Measurements from ENCODE around the gene ASPSCR1.

Gene ASPSCR1

DNA sequence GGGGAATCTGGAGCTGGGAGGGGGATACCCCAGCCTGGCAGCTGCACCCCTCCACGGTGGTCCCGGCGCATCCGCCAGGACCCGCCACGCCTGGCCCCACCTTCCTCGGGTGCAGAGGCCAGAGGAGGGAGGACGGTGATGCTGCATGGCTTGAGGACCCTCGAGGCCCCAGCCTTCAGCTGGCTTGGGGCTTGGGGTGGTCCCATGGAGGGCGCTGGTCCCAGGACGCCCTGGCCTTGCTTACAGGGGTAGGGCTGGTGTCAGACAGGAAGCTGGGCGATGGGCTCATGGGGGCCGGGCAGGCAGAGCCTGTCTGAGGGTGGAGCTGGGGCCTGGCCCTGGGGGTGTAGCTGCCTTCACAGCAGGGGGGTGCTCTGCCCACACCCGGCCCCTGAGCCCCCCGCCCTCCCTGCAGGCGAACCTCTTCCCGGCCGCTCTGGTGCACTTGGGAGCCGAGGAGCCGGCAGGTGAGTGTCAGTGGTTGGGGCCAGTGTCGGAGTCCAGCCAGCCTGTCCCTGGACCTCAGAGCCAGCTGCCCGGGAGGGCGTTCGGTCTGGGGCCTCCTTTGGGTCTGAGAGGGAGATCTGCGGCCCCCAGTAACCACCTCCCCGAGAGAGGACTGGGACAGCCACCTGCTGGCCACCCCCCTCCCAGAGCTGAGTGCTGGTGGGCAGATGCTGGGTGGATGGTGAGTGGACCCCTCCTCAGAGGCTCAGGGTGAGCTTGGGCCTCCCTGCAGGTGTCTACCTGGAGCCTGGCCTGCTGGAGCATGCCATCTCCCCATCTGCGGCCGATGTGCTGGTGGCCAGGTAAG, 38.8 kb downstream of the ASPSCR1 start:
- no peak for ATAC-seq
- no peak for TF ChIP-seq ZNF70 (CRISPR knock-in tag; IDR thresholded peaks at IDR 0.05)
- TF ChIP-seq, protein P1, sequence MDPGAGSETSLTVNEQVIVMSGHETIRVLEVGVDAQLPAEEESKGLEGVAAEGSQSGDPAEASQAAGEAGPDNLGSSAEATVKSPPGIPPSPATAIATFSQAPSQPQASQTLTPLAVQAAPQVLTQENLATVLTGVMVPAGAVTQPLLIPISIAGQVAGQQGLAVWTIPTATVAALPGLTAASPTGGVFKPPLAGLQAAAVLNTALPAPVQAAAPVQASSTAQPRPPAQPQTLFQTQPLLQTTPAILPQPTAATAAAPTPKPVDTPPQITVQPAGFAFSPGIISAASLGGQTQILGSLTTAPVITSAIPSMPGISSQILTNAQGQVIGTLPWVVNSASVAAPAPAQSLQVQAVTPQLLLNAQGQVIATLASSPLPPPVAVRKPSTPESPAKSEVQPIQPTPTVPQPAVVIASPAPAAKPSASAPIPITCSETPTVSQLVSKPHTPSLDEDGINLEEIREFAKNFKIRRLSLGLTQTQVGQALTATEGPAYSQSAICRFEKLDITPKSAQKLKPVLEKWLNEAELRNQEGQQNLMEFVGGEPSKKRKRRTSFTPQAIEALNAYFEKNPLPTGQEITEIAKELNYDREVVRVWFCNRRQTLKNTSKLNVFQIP (CRISPR knock-in tag; IDR thresholded peaks at IDR 0.05; ENCODE audit: borderline replicate concordance, low read depth), result no peak
- TF ChIP-seq ZNF8 (CRISPR knock-in tag; IDR thresholded peaks at IDR 0.05), result no peak
- TF ChIP-seq BACH2 (CRISPR knock-in tag; IDR thresholded peaks at IDR 0.05; ENCODE audit: borderline replicate concordance), result no peak
- no peak for TF ChIP-seq ZNF565 (CRISPR knock-in tag; conservative IDR thresholded peaks at IDR 0.05; ENCODE audit: low read depth)
- no peak for TF ChIP-seq ARNTL (CRISPR knock-in tag; IDR thresholded peaks at IDR 0.05; ENCODE audit: borderline replicate concordance, low read depth)
- TF ChIP-seq, protein P2, sequence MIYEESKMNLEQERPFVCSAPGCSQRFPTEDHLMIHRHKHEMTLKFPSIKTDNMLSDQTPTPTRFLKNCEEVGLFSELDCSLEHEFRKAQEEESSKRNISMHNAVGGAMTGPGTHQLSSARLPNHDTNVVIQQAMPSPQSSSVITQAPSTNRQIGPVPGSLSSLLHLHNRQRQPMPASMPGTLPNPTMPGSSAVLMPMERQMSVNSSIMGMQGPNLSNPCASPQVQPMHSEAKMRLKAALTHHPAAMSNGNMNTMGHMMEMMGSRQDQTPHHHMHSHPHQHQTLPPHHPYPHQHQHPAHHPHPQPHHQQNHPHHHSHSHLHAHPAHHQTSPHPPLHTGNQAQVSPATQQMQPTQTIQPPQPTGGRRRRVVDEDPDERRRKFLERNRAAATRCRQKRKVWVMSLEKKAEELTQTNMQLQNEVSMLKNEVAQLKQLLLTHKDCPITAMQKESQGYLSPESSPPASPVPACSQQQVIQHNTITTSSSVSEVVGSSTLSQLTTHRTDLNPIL (CRISPR knock-in tag; IDR thresholded peaks at IDR 0.05; ENCODE audit: low read depth), result no peak
- no peak for TF ChIP-seq SNAI2 (CRISPR knock-in tag; IDR thresholded peaks at IDR 0.05)
- no peak for TF ChIP-seq ISL1 (CRISPR knock-in tag; IDR thresholded peaks at IDR 0.05)
- TF ChIP-seq, protein P3, sequence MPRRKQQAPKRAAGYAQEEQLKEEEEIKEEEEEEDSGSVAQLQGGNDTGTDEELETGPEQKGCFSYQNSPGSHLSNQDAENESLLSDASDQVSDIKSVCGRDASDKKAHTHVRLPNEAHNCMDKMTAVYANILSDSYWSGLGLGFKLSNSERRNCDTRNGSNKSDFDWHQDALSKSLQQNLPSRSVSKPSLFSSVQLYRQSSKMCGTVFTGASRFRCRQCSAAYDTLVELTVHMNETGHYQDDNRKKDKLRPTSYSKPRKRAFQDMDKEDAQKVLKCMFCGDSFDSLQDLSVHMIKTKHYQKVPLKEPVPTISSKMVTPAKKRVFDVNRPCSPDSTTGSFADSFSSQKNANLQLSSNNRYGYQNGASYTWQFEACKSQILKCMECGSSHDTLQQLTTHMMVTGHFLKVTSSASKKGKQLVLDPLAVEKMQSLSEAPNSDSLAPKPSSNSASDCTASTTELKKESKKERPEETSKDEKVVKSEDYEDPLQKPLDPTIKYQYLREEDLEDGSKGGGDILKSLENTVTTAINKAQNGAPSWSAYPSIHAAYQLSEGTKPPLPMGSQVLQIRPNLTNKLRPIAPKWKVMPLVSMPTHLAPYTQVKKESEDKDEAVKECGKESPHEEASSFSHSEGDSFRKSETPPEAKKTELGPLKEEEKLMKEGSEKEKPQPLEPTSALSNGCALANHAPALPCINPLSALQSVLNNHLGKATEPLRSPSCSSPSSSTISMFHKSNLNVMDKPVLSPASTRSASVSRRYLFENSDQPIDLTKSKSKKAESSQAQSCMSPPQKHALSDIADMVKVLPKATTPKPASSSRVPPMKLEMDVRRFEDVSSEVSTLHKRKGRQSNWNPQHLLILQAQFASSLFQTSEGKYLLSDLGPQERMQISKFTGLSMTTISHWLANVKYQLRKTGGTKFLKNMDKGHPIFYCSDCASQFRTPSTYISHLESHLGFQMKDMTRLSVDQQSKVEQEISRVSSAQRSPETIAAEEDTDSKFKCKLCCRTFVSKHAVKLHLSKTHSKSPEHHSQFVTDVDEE (CRISPR knock-in tag; IDR thresholded peaks at IDR 0.05), result no peak
- TF ChIP-seq GLIS3 (CRISPR knock-in tag; IDR thresholded peaks at IDR 0.05), result no peak
- no peak for TF ChIP-seq PPARA (CRISPR knock-in tag; IDR thresholded peaks at IDR 0.05; ENCODE audit: borderline replicate concordance)
- no peak for TF ChIP-seq OSR1 (CRISPR knock-in tag; IDR thresholded peaks at IDR 0.05)
- no peak for TF ChIP-seq RARB (CRISPR knock-in tag; IDR thresholded peaks at IDR 0.05)
- TF ChIP-seq TCF4 (CRISPR knock-in tag; IDR thresholded peaks at IDR 0.05; ENCODE audit: borderline replicate concordance), result no peak
- TF ChIP-seq TOX (CRISPR knock-in tag; IDR thresholded peaks at IDR 0.05; ENCODE audit: borderline replicate concordance), result no peak
- TF ChIP-seq ZC3H10 (CRISPR knock-in tag; IDR thresholded peaks at IDR 0.05), result no peak

DNA sequence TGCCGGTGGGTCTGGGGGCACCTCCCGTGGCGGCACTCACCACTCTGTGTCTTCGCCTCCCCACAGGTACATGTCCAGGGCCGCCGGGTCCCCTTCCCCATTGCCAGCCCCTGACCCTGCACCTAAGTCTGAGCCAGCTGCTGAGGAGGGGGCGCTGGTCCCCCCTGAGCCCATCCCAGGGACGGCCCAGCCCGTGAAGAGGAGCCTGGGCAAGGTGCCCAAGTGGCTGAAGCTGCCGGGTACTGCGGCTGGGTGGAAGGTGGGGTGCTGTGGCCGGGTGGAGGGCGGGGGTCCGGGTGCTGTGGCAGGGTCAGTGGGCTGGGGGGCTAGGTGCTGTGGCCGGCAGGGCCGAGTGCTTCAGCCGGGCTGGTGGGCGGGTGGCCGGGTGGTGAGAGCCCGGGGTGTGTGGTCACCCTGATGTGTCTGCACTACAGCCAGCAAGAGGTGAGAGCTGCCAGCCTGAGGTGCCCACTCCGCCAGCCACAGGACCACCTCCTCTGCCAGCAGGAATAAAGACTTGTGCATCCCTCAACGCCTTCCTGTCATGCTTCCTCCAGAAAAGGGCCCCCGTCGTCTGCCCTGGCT, 39.5 kb downstream of the ASPSCR1 start:
- TF ChIP-seq ZFP30 (CRISPR knock-in tag; IDR thresholded peaks at IDR 0.05), result no peak
- TF ChIP-seq, protein P3 (CRISPR knock-in tag; IDR thresholded peaks at IDR 0.05), result no peak
- no peak for TF ChIP-seq ISL1 (CRISPR knock-in tag; IDR thresholded peaks at IDR 0.05)
- TF ChIP-seq GLIS3 (CRISPR knock-in tag; IDR thresholded peaks at IDR 0.05), result no peak
- TF ChIP-seq SNAI2 (CRISPR knock-in tag; IDR thresholded peaks at IDR 0.05), result no peak
- ATAC-seq, result no peak

DNA sequence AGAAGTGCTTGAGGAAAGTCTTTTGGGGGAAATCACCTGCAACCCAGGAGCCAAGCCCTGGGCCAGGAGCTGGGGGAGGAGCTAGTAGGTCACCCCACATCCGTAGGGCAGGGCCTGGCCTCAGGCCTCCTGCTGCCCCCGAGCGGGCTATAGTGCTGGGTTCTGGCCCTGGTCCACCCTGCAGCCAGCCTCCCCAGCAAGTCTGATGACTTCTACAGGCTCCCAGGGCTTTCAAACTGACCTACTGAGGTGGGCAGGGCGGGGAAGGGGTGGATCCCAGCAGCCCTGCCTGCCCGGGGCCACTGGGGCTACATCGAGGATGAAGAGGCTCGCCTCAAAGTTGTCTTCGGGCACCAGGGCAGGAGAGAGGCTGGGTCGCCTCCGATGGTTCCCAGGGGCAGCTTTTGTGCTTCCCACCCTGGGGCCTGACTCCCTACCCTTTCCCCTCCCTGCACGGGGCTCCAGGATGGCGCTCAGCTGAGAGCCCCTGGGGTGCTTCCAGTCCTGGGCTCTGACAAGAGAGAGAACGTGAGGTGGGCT, 40.3 kb downstream of the ASPSCR1 start:
- TF ChIP-seq ESRRG (CRISPR knock-in tag; IDR thresholded peaks at IDR 0.05) (no peak), ZNF565 (CRISPR knock-in tag; conservative IDR thresholded peaks at IDR 0.05; ENCODE audit: low read depth) (no peak)
- TF ChIP-seq, protein P2 (CRISPR knock-in tag; IDR thresholded peaks at IDR 0.05; ENCODE audit: low read depth), result no peak

More for the DNA sequence above, 40.3 kb downstream of the ASPSCR1 start:
- no peak for ATAC-seq
